Measurements from ENCODE around the gene KIF5A.

KIF5A gene

DNA sequence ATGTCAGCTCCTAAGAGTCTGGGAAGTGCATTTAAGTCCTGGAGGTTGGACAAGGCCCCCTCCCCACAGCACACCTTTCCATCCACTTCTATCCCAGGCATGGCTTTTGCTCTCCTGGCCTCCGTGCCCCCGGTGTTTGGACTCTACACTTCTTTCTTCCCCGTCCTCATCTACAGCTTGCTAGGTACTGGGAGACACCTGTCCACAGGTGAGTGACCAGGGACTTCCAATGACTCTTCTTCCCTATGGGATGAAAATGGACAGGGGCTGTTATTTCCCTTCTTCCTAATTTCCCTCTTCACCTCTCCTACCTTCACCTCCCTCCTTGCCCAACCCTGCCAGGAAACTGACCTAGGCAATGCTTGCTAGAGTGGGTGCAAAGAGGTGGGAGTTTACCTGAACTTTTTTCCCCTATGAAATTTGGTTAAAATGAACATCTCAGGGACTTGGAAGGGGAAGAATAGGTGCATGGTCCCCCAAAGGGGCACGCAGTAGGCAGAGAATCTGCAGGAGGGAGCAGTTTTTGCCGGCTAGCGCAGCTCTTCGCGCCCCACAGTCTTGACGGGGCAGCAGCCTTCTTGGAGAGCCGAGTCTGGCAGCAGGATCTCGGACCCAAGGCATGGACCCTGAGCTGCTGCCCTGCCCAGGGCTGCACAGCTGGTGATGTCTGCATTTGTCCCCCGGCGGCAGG lies 70.5 kb downstream of the KIF5A start:
- DNase-seq (ENCODE audit: low spot score): no peak

- no peak for DNase-seq (ENCODE audit: low spot score)
These were observed 71.2 kb downstream of the KIF5A start for GRCh38 chr12:57620936-57621496.

DNA sequence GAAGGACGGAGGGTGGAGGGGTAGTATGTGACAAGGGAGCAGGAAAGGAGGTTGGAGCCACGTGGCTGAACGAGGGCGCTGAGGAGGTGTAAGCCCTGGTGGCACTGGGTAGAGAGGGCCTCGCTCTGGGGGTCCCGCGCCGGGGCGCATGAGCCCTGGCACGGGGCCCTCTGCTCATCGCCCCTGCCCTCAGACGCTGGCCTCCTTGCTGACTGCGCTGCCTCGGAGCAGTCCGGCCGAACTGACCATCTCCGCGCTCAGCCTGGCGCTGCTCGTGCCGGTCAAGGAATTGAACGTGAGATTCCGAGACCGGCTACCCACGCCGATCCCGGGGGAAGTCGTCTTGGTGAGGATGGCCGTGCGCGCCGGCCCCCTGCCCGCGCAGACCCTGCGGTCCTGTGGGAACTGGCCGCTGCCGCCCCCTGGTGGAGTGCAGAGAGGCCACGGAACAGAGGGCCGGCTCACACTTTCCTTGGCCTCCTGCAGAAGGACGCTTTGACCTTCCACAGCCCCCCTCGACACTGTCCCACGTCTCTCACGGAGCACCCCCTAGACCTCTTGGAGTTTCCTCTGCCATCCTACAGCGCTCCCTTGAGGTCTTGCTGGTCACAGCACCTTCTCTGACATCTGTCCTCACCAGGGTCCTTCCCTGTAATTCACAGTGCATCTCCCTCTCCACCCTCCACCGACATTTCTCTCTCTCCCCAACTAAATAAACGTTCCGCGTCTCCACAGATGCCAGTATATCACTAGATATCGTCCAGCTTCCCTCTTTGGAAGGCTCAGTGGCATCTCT lies 71.9 kb downstream of the KIF5A start:
- DNase-seq (ENCODE audit: low spot score): no peak

DNA sequence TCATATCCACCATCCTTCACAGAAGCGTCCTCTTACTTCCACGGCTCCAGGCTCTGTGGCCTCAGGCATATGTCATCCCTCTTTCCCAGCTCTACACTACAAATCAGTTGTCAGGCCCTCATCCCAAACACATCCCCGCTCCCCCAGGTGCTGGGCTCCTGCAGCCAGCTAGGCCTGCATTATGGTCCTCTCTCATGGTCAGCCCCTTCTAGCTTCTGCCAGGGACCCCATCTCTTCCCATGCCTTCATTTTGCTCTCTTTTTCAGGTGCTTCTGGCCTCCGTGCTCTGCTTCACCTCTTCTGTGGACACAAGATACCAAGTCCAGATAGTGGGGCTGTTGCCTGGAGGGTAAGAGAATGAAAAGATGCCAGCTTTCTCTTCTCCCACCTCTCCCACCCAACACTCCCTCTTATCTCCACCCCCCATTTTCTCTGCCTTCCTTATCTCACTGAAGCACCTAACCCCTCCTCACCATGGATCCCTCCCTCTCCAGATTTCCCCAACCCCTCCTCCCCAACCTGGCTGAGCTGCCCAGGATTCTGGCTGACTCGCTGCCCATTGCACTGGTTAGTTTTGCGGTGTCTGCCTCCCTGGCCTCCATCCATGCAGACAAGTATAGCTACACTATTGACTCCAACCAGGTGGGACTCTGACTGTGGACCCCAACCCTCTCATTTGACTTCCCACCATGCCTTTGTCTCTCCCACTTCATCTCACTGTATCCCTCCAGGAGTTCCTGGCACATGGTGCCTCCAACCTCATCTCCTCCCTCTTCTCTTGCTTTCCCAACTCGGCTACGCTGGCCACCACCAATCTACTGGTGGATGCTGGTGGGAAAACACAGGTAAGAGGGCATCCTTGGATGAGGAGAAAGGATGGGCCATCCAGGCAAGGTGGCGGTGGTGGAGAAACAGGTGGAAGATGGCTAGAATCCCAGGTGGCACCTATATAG lies 72.7 kb downstream of the KIF5A start:
- no peak for DNase-seq (ENCODE audit: low spot score)

DNA sequence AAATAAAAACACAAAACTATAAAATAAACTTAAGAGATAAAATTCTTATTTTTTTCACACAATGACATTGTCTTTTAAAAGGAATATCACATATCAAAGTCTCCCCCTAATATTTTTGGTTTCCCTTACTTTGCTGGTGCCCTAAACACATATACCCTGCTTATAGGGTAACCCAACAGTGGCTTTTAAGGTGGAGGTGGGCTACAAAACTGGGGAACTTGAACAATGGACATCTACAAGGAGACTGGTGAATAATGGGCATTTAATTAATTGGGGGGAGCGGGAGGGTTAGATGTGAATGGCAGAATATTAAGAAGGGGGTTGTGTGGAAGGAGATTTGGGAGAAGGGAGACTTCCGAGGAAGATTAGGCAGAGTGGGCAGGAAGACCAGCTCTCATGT lies 73.5 kb downstream of the KIF5A start:
- DNase-seq (ENCODE audit: low spot score): no peak

DNA sequence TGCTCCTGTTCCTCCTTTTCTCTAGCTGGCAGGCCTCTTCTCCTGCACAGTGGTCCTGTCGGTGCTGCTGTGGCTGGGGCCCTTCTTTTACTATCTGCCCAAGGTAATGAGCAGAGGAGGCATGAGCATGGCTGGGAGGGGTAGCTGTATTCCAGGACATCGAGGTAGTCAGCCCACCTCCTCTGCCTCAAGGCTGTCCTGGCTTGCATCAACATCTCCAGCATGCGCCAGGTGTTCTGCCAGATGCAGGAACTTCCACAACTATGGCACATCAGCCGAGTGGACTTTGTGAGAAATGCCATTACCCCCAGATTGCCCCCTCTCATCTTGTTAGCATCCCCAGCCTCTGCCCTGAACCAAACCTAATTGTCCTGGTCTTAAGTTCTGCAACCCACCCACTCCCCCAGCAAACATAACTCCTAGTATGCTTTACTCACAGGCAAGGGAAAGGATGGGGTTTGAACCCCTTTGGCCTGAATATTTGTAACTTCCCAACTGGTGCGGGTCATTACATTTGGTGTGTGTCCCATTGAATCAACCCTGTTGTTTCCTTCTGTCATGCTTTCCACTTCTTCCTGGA lies 74.1 kb downstream of the KIF5A start:
- no peak for DNase-seq (ENCODE audit: low spot score)

DNA sequence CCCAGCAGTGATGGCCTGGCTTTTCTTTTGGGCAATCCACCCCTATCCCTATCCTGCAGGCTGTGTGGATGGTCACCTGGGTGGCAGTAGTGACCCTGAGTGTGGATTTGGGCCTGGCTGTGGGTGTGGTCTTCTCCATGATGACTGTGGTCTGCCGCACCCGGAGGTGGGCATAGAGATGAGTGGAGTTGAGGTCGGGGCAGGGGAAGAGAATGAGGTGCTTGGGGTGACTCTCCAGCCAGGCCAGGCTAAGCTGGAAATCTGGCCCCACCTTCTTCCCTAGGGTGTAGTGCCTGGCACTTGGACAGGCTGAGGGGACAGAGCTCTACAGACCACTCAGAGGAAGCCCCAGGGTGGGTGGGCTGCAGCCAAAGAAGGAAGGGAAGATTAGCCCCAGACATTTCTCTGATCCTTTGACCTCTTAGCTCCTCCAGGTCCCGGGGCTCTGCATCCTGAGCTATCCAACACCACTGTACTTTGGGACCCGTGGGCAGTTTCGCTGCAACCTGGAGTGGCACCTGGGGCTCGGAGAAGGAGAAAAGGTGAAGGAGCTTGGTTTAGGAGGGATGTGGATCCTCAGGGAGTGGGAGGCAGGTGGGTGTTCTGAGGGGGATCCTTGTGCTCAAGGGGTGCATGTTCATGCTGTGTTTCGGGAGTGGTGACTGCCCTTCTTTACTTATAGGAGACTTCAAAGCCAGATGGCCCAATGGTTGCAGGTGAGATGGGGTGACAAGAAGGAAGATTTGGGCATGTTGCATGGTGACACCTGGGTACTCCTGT lies 74.8 kb downstream of the KIF5A start:
- no peak for DNase-seq (ENCODE audit: low spot score)

GRCh38 chr12:57625261-57626032 lies 75.6 kb downstream of the KIF5A start:
- DNase-seq (ENCODE audit: low spot score): no peak

GRCh38 chr12:57626111-57626920 lies 76.5 kb downstream of the KIF5A start:
- DNase-seq (ENCODE audit: low spot score): no peak

GRCh38 chr12:57626921-57627445 lies 77.1 kb downstream of the KIF5A start:
- no peak for DNase-seq (ENCODE audit: low spot score)

GRCh38 chr12:57627501-57628279 lies 77.8 kb downstream of the KIF5A start:
- DNase-seq (ENCODE audit: low spot score): no peak

DNA sequence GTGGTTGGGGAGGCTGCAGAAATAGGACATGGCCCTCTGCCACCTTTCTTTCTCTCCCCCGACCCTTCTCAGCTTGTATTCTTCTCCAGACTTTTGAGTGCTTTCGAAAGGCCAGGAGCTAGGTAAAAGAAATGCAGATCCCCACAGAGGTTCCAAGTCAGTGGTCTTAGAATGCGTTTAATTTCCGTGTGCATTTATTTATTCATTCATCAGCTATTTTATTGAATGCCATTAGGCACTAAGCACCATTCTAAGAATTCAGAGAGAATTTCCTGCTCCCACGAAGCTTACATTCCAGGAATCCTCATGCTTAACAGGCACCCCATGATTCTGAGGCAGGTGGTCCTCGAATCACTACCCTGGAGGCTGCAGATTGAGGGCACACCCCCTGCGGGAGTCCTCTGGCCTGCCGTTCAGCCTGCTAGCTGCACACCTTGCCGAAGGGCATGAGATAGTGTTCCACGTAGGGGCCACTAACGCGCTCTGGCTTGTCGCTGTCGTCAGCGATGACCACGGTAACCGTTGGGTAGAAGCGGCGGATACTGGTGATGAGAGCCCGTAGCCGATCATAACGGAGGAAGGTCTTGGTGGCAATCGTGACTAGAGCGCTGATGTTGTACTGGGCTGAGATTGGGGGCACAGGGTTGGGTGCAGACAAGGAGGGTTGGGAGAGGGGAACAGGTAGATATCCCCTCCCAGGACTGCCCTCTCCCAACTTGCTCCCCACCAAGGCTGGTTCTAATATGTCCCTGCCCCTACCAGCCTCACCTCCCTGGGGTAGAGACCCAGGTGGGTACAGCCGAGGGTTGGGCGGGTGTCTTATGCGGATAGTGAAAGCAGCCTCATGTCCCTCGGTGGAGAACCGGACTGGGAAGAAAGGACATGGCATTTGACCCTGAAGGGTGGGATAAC lies 78.7 kb downstream of the KIF5A start:
- DNase-seq (ENCODE audit: low spot score): no peak

- peak; percentile 69 for DNase-seq (ENCODE audit: low spot score)
These were observed 80.1 kb downstream of the KIF5A start for GRCh38 chr12:57629897-57630471.

DNA sequence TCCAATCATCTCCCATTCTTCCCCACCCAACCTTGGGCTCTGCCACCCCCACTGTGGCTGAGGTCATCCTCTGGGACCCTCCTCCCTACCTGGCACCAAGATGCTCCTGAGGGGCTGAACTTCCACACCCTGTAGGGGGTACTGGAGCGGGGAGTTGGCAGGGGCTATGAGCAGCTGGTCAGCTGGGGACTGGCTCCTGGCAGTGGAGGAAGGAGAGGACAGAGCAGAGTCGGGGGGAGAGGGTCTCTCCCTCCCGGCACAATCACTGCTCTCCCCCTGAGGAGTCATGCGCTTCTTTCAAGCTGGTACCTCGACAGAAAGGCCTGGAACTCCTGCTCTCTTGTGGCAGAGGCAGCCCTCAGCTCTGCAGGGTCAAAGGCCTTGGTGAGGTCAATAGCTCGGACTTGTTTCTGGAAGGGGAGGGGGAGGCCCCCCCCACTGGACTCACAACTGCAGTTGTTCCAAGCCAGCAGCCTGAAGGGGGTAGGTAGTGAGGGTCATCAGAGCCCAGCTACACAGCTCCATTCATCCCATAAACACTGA lies 81.1 kb downstream of the KIF5A start:
- DNase-seq (ENCODE audit: low spot score): no peak

DNA sequence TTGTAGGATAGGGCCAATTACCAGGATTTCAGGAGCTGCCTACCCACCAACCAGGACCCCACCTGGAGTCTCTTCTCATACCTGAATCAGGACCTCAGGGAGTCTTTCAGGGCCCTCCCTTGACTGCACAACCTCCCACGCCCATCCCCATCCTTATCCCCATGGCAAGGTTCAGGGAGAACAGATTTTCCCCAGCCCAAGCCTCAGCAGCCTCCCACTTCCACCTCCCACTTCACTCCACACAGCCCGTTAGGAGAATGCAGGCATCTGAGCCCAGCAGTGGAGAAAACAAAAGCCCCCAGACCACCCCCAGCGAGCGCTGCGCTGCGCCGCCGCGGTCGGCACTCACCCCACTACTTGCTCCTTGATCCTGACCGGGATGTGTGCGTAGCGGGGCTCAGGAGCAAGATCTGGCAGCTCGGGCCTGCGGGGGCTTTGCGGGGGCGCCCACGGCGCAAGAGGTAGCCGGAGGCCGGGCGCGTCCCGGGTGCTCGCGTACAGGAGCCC lies 81.8 kb downstream of the KIF5A start:
- no peak for DNase-seq (ENCODE audit: low spot score)

Data from putamen (tissue), 1 donor.